ENCODE data around the gene TNNT3. TPM values are rescaled to one million over a fixed set of nuclear protein-coding genes. Genes with fewer than 3 reads are reported as not detected.

Gene TNNT3
- total and polyA plus RNA-seq, 2 experiments from 2014 or later, result not detected

- Histone ChIP-seq H3K9ac (no peak overlapping the region), H3K9me3 (ENCODE audit: low read depth) (no peaks in the 10 kb centered on the region), H4K20me1 (ENCODE audit: insufficient read depth) (no peaks in the 10 kb centered on the region), H3K79me2 (ENCODE audit: insufficient read depth) (no peaks in the 10 kb centered on the region), H3K4me3 (no peak overlapping the region), H3K4me2 (ENCODE audit: unreplicated experiment) (no peak overlapping the region), H3K27me3 (replicated peaks; ENCODE audit: insufficient read depth) (0 out of 2 replicates have a peak, but pooled peaks cover 8% of the 10 kb centered on the region), H3K4me1 (ENCODE audit: insufficient read depth) (no peaks in the 10 kb centered on the region), H3K27ac (no peak overlapping the region), H2AFZ (no peak overlapping the region), H3K9me2 (ENCODE audit: insufficient read depth) (no peaks in the 10 kb centered on the region), H3K36me3 (ENCODE audit: low read depth) (no peaks in the 10 kb centered on the region), H3F3A (ENCODE audit: insufficient read depth) (no peaks in the 10 kb centered on the region)
- WGBS, 2 experiments (ENCODE audit: low coverage in 1 of 2, low lambda C conversion rate in 2 of 2, missing lambda C conversion rate in 2 of 2), result 67 to 74% methylated on average over 1 to 4 of the region's 4 CpGs
- no peak for TF ChIP-seq EZH2 (IDR thresholded peaks at IDR 0.05; ENCODE audit: insufficient read depth, poor library complexity, severe bottlenecking)
- no peak for TF ChIP-seq EZH2phosphoT487 (IDR thresholded peaks at IDR 0.05; ENCODE audit: insufficient read depth, low read depth)
- in situ Hi-C loops (cut with MboI), result no loop called here
- DNase-seq, result no peak
These were observed 13.2 kb downstream of the TNNT3 start for GRCh38 chr11:1932681-1933080.

- Histone ChIP-seq H3K9me2 (ENCODE audit: insufficient read depth) (no peaks in the 10 kb centered on the region), H3K27ac (no peak overlapping the region), H3K4me3 (no peak overlapping the region), H3K9me3 (ENCODE audit: low read depth) (no peaks in the 10 kb centered on the region), H3K27me3 (replicated peaks; ENCODE audit: insufficient read depth) (0 out of 2 replicates have a peak, but pooled peaks cover 8% of the 10 kb centered on the region), H3K79me2 (ENCODE audit: insufficient read depth) (no peaks in the 10 kb centered on the region), H3K4me2 (ENCODE audit: unreplicated experiment) (no peak overlapping the region), H3K9ac (no peak overlapping the region), H2AFZ (no peak overlapping the region), H3K36me3 (ENCODE audit: low read depth) (no peaks in the 10 kb centered on the region), H3F3A (ENCODE audit: insufficient read depth) (no peaks in the 10 kb centered on the region), H3K4me1 (ENCODE audit: insufficient read depth) (no peaks in the 10 kb centered on the region), H4K20me1 (ENCODE audit: insufficient read depth) (no peaks in the 10 kb centered on the region)
- no peak for DNase-seq
- in situ Hi-C loops (cut with MboI), result no loop called here
- TF ChIP-seq EZH2phosphoT487 (IDR thresholded peaks at IDR 0.05; ENCODE audit: insufficient read depth, low read depth) (no peak), EZH2 (IDR thresholded peaks at IDR 0.05; ENCODE audit: insufficient read depth, poor library complexity, severe bottlenecking) (no peak)
- WGBS, 2 experiments (ENCODE audit: low coverage in 1 of 2, low lambda C conversion rate in 2 of 2, missing lambda C conversion rate in 2 of 2), result 40 to 46% methylated on average over 17 to 18 of the region's 18 CpGs
These were observed 14.2 kb downstream of the TNNT3 start for GRCh38 chr11:1933416-1934334.

- Histone ChIP-seq H3K9ac (no peak overlapping the region), H3F3A (ENCODE audit: insufficient read depth) (no peaks in the 10 kb centered on the region), H4K20me1 (ENCODE audit: insufficient read depth) (no peaks in the 10 kb centered on the region), H3K79me2 (ENCODE audit: insufficient read depth) (no peaks in the 10 kb centered on the region), H3K27me3 (replicated peaks; ENCODE audit: insufficient read depth) (0 out of 2 replicates have a peak, but pooled peaks cover 8% of the 10 kb centered on the region), H3K4me2 (ENCODE audit: unreplicated experiment) (no peak overlapping the region), H3K27ac (no peak overlapping the region), H3K9me2 (ENCODE audit: insufficient read depth) (no peaks in the 10 kb centered on the region), H3K4me3 (no peak overlapping the region), H3K36me3 (ENCODE audit: low read depth) (no peaks in the 10 kb centered on the region), H2AFZ (no peak overlapping the region), H3K4me1 (ENCODE audit: insufficient read depth) (no peaks in the 10 kb centered on the region), H3K9me3 (ENCODE audit: low read depth) (no peaks in the 10 kb centered on the region)
- in situ Hi-C loops (cut with MboI), result no loop called here
- TF ChIP-seq EZH2phosphoT487 (IDR thresholded peaks at IDR 0.05; ENCODE audit: insufficient read depth, low read depth), result no peak
- no peak for TF ChIP-seq EZH2 (IDR thresholded peaks at IDR 0.05; ENCODE audit: insufficient read depth, poor library complexity, severe bottlenecking)
- DNase-seq, result no peak
- WGBS, 2 experiments (ENCODE audit: low coverage in 1 of 2, low lambda C conversion rate in 2 of 2, missing lambda C conversion rate in 2 of 2), result 48 to 49% methylated on average over 24 of the region's 24 CpGs
These were observed 15.0 kb downstream of the TNNT3 start for GRCh38 chr11:1934335-1935155.
